CD4-positive, alpha-beta T cell (primary cell): ENCODE data around the gene FMNL3. TPM values are rescaled to one million over a fixed set of nuclear protein-coding genes. Genes with fewer than 3 reads are reported as not detected.
A peak's percentile ranks its signal among the peaks of the same experiment; 100 is the strongest.
"Not testable (repeated sequence)": the region's sequence is repeated elsewhere in the genome, so short reads cannot be mapped to it uniquely, and the experiment has no call there.

Experiments used
- ATAC-seq: fragments of 200-7000 bp; cut with Tn5 transposase; one replicate; pipeline ENCODE4 v1.10.0; 2022; ENCODE audit warnings: mild to moderate bottlenecking; ENCODE audit not compliant: poor library complexity
- CTCF ChIA-PET: fragments of 350-600 bp; sonication (Branson Sonifier 250); formaldehyde crosslinking; loops from one replicate; lab custom pipeline; 2021; ENCODE audit warnings: antibody characterized with exemption, inconsistent platforms; lab: Charles Lee
- POLR2A ChIA-PET: fragments of 350-600 bp; sonication (Branson Sonifier 250); formaldehyde crosslinking; loops from one replicate; lab custom pipeline; 2021; ENCODE audit warnings: antibody characterized with exemption, inconsistent platforms; lab: Charles Lee
- DNase-seq, 14 experiments: peaks; one replicate each; pipeline ENCODE4 v3.0.0-alpha.2; 2013 to 2020; ENCODE audit warnings: mixed read lengths in 2 of 14
- H3K27ac ChIP-seq, 2 donors: one replicate each; pipeline versions ENCODE4 v1.5.1 to v1.7.0; 2013; ENCODE audit warnings: low read length in 2 of 2, low read depth in 1 of 2, mild to moderate bottlenecking in 1 of 2
- H3K27me3 ChIP-seq, 2 experiments: 1 replicate in 1 of 2; 2 replicates in 1 of 2; pipeline versions ENCODE4 v1.6.1 to v1.7.0; 2013; ENCODE audit warnings: low read length in 2 of 2, control low read depth in 1 of 2, mild to moderate bottlenecking in 1 of 2, moderate library complexity in 1 of 2; ENCODE audit not compliant: insufficient read depth in 2 of 2, control insufficient read depth in 1 of 2
- H3K36me3 ChIP-seq: one replicate; pipeline ENCODE4 v1.6.1; 2013; ENCODE audit warnings: low read length, control low read depth; ENCODE audit not compliant: insufficient read depth
- H3K4me1 ChIP-seq: one replicate; pipeline ENCODE4 v1.6.1; 2013; ENCODE audit warnings: low read length, control low read depth; ENCODE audit not compliant: insufficient read depth
- H3K4me3 ChIP-seq: one replicate; pipeline ENCODE4 v1.5.1; 2013; ENCODE audit warnings: mild to moderate bottlenecking, low read length, moderate library complexity
- H3K9me3 ChIP-seq, 2 experiments: 1 replicate in 1 of 2; 2 replicates in 1 of 2; pipeline versions ENCODE4 v1.6.1 to v1.7.0; 2013; ENCODE audit warnings: low read length in 2 of 2, mild to moderate bottlenecking in 2 of 2, control low read depth in 1 of 2, moderate library complexity in 1 of 2; ENCODE audit not compliant: control insufficient read depth in 1 of 2, insufficient read depth in 1 of 2
- H3K27ac Mint-ChIP-seq: one replicate; pipeline ENCODE4 v1.8.0; 2020; ENCODE audit warnings: mixed read lengths
- H3K27me3 Mint-ChIP-seq: one replicate; pipeline ENCODE4 v1.8.0; 2021; ENCODE audit warnings: mixed read lengths
- H3K36me3 Mint-ChIP-seq: one replicate; pipeline ENCODE4 v1.8.0; 2021; ENCODE audit warnings: low read depth, mixed read lengths
- H3K4me1 Mint-ChIP-seq: one replicate; pipeline ENCODE4 v1.8.0; 2021; ENCODE audit warnings: low read depth, mixed read lengths
- H3K4me3 Mint-ChIP-seq: one replicate; pipeline ENCODE4 v1.8.0; 2020; ENCODE audit warnings: mild to moderate bottlenecking, mixed read lengths
- H3K9me3 Mint-ChIP-seq: one replicate; pipeline ENCODE4 v1.8.0; 2020; ENCODE audit warnings: mixed read lengths
- CTCF ChIP-seq: fragments of 200-600 bp; IDR thresholded peaks from one replicate; pipeline ENCODE4 v1.8.0; 2022; ENCODE audit warnings: antibody characterized with exemption, mild to moderate bottlenecking
- intact Hi-C, 2 experiments: fragments of 100-400 bp; cut with DNase I in 1 of 2; cut with micrococcal nuclease in 1 of 2; formaldehyde crosslinking; loops; one replicate each; pipeline versions ENCODE4 v1.15.1 to v1.9.0; 2023 to 2025; cut with DNase I, micrococcal nuclease
- total RNA-seq, 174 experiments: library from RNA in 2 of 174; stranded (reverse) in 2 of 174; gene quantifications; one replicate each; pipeline ENCODE4 v1.2.3 and lab custom pipeline; 2021 to 2026

FMNL3 gene
- total RNA-seq, 2 experiments from 2014 or later = 33.3 to 34.8 TPM

DNA sequence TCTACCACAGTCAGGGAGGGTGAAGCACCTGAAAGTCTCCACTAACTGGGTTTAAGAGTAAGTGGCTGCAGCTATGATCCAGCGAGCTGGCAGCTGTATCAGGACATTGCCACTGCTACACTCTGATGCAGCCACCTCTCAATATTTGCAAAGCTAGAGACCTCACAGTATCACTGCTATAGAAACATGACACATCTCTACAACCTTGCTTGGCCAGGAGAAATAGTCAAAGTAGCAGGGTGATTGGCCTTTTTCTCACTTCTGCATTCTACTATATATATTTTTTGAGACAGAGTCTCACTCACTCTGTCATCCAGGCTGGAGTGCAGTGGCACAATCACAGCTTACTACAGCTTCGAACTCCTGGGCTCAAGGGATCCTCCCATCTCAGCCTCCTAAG is 9.3 kb upstream of the FMNL3 start:
- CTCF ChIA-PET = interaction anchor here (1.2 kb wide), 1 partner anchor 25 kb away, joined by 4 read pairs; the partner anchor contains the start of gene TMBIM6
- intact Hi-C loops = no loop called here
- no peak for ATAC-seq
- POLR2A ChIA-PET = no interaction called here
- peaks cover 29% of the 10 kb centered on the region for H3K27me3 Mint-ChIP-seq
- no peaks in the 10 kb centered on the region for H3K9me3 Mint-ChIP-seq
- H3K4me3 Mint-ChIP-seq = no peak overlapping the region
- Histone ChIP-seq H3K27ac (no peak overlapping the region), H3K4me3 (no peak overlapping the region), H3K27me3 (peaks cover 0 to 2% of the 10 kb centered on the region in 2 experiments), H3K9me3 (no peaks in the 10 kb centered on the region), H3K4me1 (no peaks in the 10 kb centered on the region), H3K36me3 (no peaks in the 10 kb centered on the region)
- TF ChIP-seq CTCF = no peak
- no peak overlapping the region for H3K27ac Mint-ChIP-seq
- DNase-seq = no peak
- H3K4me1 Mint-ChIP-seq = no peaks in the 10 kb centered on the region
- H3K36me3 Mint-ChIP-seq = no peaks in the 10 kb centered on the region

GRCh38 chr12:49713952-49714351 is 6.7 kb upstream of the FMNL3 start:
- H3K27ac ChIP-seq, H3K4me3 ChIP-seq, intact Hi-C loops, H3K36me3 Mint-ChIP-seq, H3K4me1 Mint-ChIP-seq, H3K9me3 ChIP-seq, DNase-seq, H3K27ac Mint-ChIP-seq, H3K9me3 Mint-ChIP-seq, H3K4me3 Mint-ChIP-seq, H3K27me3 ChIP-seq, ATAC-seq, H3K4me1 ChIP-seq, H3K36me3 ChIP-seq: not testable (repeated sequence)
- peaks cover 29% of the 10 kb centered on the region for H3K27me3 Mint-ChIP-seq
- CTCF ChIA-PET = interaction anchor here (2.5 kb wide), 1 partner anchor 77 kb away, joined by 8 read pairs; no protein-coding TSS in a partner anchor
- POLR2A ChIA-PET = interaction anchor here (0.6 kb wide), 1 partner anchor 27 kb away, joined by 4 read pairs; no protein-coding TSS in a partner anchor

DNA sequence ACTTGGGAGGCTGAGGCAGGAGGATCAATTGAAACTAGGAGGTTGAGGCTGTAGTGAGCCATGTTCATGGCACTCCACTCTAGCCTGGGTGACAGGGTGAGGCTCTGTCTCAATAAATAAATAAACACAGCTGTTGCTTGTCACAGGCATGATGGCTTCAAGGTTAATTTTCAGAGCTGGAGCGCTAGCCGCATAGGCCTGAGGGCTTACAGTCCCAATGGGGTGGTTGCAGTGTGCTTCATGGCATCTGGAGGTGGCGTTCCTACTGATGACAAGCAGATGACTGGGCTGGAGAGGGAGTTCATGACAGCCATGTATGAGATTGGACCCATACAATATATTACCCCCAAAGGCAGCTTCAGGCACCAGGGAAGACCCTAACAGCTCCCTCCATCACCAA is 1.6 kb upstream of the FMNL3 start:
- peaks cover 10% of the 10 kb centered on the region for H3K27me3 Mint-ChIP-seq
- ChIA-PET CTCF (interaction anchor here (0.9 to 7.1 kb wide), 9 partner anchors 32 to 86 kb away, joined by 3 to 56 read pairs (median 5); partner anchors contain the start of genes PRPF40B and TMBIM6), POLR2A (no interaction called here)
- peak overlapping the region; percentile 8 for H3K4me3 Mint-ChIP-seq
- H3K27ac Mint-ChIP-seq = no peak overlapping the region
- no peak overlapping the region for H3K4me3 ChIP-seq
- H3K36me3 ChIP-seq = no peaks in the 10 kb centered on the region
- no peaks in the 10 kb centered on the region for H3K36me3 Mint-ChIP-seq
- TF ChIP-seq CTCF = no peak
- H3K4me1 ChIP-seq = peaks cover 29% of the 10 kb centered on the region
- H3K4me1 Mint-ChIP-seq = peaks cover 29% of the 10 kb centered on the region
- H3K27me3 ChIP-seq = peaks cover 0 to 2% of the 10 kb centered on the region in 2 experiments
- no peaks in the 10 kb centered on the region for H3K9me3 Mint-ChIP-seq
- DNase-seq (no peak), ATAC-seq (no peak)
- no peaks in the 10 kb centered on the region for H3K9me3 ChIP-seq
- intact Hi-C loops = loop anchor here in 1 of 2 experiments (2.0 to 10.0 kb wide), 4 partner anchors 32 to 344 kb away; partner anchors contain the start of genes SPATS2 and TMBIM6
- no peak overlapping the region for H3K27ac ChIP-seq
